ENCODE results near the gene PAM16. TPM values are rescaled to one million over a fixed set of nuclear protein-coding genes. Genes with fewer than 3 reads are reported as not detected.

Gene PAM16
- total RNA-seq, 1 donor from 2014 or later: 48.6 TPM

GRCh38 chr16:4383591-4384444 lies 32.7 kb upstream of the PAM16 start:
- intact Hi-C loops (cut with micrococcal nuclease): no loop called here

- intact Hi-C loops (cut with micrococcal nuclease): no loop called here
Observed at GRCh38 chr16:4382795-4383357, 31.8 kb upstream of the PAM16 start.

- intact Hi-C loops (cut with micrococcal nuclease): no loop called here
Observed at GRCh38 chr16:4381935-4382794, 31.0 kb upstream of the PAM16 start.

- intact Hi-C loops (cut with micrococcal nuclease): no loop called here
Observed at GRCh38 chr16:4381072-4381934, 30.2 kb upstream of the PAM16 start.

GRCh38 chr16:4380119-4381063 lies 29.3 kb upstream of the PAM16 start:
- intact Hi-C loops (cut with micrococcal nuclease): no loop called here

- intact Hi-C loops (cut with micrococcal nuclease): no loop called here
Observed at GRCh38 chr16:4378999-4379690, 28.0 kb upstream of the PAM16 start.

- intact Hi-C loops (cut with micrococcal nuclease): no loop called here
Observed at GRCh38 chr16:4378161-4378666, 27.1 kb upstream of the PAM16 start.

- intact Hi-C loops (cut with micrococcal nuclease): no loop called here
Observed at GRCh38 chr16:4377573-4378154, 26.5 kb upstream of the PAM16 start.

- intact Hi-C loops (cut with micrococcal nuclease): no loop called here
Observed at GRCh38 chr16:4376893-4377572, 25.9 kb upstream of the PAM16 start.

- intact Hi-C loops (cut with micrococcal nuclease): no loop called here
Observed at GRCh38 chr16:4376126-4376892, 25.2 kb upstream of the PAM16 start.

- intact Hi-C loops (cut with micrococcal nuclease): no loop called here
Observed at GRCh38 chr16:4375717-4376116, 24.6 kb upstream of the PAM16 start.

- intact Hi-C loops (cut with micrococcal nuclease): no loop called here
Observed at GRCh38 chr16:4373909-4374742, 23.0 kb upstream of the PAM16 start.

GRCh38 chr16:4373356-4373908 lies 22.3 kb upstream of the PAM16 start:
- intact Hi-C loops (cut with micrococcal nuclease): no loop called here

- intact Hi-C loops (cut with micrococcal nuclease): no loop called here
Observed at GRCh38 chr16:4372578-4373355, 21.6 kb upstream of the PAM16 start.

- intact Hi-C loops (cut with micrococcal nuclease): no loop called here
Observed at GRCh38 chr16:4372001-4372577, 21.0 kb upstream of the PAM16 start.
